Adipose tissue (tissue), 3 donors: Measurements from ENCODE around the gene SH2D6. TPM values are rescaled to one million over a fixed set of nuclear protein-coding genes. Genes with fewer than 3 reads are reported as not detected.

Experiments used
- H3K27ac ChIP-seq: one replicate; pipeline ENCODE4 v1.5.1; 2013; ENCODE audit warnings: low read depth, low read length
- WGBS, 3 donors: extraction: QIAGEN DNeasy Blood & Tissue Kit; methylation state at CpG; one replicate each; pipeline ENCODE4 v1.1.7; 2013; 5-methylcytosine and 5-hydroxymethylcytosine counted together
- polyA plus RNA-seq, 3 donors: library from polyadenylated mRNA; stranded (reverse); fragments of 200-250 nt; gene quantifications; one replicate each; pipeline ENCODE4 v1.2.3, GENCODE V29; 2013
- donor health status: healthy with polysubstance abuse.
- donor health status: Bipolar disorder and iron deficiency.
- donor health status: healthy.

Gene SH2D6
- polyA plus RNA-seq, 3 donors: 0.40 to 0.89 TPM; not detected in 1

DNA sequence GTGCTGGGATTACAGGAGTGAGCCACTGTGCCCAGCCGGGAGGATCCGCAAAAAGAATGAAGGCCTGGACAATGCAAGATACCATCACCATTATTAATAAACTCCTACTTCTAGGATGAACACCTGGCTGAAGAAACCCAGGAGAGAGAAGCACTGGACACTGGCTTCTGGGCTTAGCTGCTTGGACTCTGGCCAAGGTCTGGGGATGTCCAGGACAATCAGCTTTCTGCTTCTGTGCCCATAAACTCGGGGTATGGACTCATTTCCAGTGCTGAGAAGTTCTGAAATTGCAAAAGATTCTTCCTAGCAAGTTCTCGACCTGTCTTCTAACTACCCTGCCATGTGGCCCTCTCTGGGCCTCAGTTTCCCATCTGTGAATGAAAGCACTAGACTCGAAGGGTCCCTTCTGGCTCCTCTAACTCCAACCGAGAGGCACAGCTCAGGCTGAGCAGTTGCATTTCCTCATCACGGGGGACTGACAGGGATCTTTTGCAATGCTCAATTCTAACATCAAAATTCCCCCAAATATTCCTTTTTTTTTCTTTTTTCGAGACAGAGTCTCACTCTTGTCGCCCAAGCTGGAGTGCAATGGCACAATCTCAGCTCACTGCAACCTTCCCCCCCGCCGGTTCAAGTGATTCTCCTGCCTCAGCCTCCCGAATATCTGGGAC, 2.4 kb upstream of the SH2D6 start:
- WGBS, 3 donors: 66 to 85% (median 71%) methylated on average over 12 of the region's 12 CpGs
- no peak overlapping the region for H3K27ac ChIP-seq

GRCh38 chr2:85419009-85419675, 628 bp downstream of the SH2D6 start:
- no peak overlapping the region for H3K27ac ChIP-seq
- WGBS, 3 donors: 43 to 57% (median 56%) methylated on average over 17 of the region's 17 CpGs

GRCh38 chr2:85420536-85421259, 2.2 kb downstream of the SH2D6 start:
- no peak overlapping the region for H3K27ac ChIP-seq
- 4 to 19% (median 15%) methylated on average over 22 of the region's 22 CpGs for WGBS, 3 donors

GRCh38 chr2:85421260-85422071, 3.0 kb downstream of the SH2D6 start:
- 22 to 64% (median 63%) methylated on average over 13 of the region's 13 CpGs for WGBS, 3 donors
- H3K27ac ChIP-seq: no peak overlapping the region

GRCh38 chr2:85422072-85422457, 3.6 kb downstream of the SH2D6 start:
- WGBS, 3 donors: 60 to 88% (median 88%) methylated on average over 2 of the region's 2 CpGs
- no peak overlapping the region for H3K27ac ChIP-seq

- no peak overlapping the region for H3K27ac ChIP-seq
- WGBS, 3 donors: 68 to 83% (median 74%) methylated on average over 4 to 5 of the region's 5 CpGs
Observed at GRCh38 chr2:85423525-85423924, 5.0 kb downstream of the SH2D6 start.

- 53 to 93% (median 90%) methylated on average over 3 of the region's 3 CpGs for WGBS, 3 donors
- no peak overlapping the region for H3K27ac ChIP-seq
Observed at GRCh38 chr2:85425588-85425987, 7.1 kb downstream of the SH2D6 start.

DNA sequence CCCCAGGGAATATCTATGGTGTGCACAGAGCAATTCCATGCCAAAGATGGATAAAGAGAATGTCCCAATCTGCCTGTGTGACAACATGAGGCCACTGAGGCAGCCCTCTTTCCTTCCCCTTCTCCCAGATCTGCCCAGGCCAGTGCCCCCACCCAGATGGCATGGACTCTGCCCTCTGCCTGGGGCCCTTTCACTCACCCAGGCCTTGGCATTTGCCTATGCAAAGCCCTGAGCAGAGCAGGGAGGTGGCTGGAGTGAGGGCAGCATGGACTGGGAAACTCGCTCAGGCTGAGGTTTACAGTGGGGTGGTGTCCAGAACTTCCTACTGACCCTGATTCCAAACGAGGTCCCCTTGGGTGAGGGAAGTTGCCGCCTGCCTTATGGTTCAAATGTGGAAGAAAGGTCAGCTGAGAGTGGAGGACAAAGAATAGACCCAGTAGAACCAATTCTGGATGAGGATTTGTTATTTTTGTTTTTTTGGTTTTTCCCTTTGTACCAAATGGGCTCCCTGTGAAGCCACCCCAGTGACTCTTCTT, 8.9 kb downstream of the SH2D6 start:
- WGBS, 3 donors: 50 to 58% (median 50%) methylated on average over 3 of the region's 3 CpGs
- no peak overlapping the region for H3K27ac ChIP-seq

DNA sequence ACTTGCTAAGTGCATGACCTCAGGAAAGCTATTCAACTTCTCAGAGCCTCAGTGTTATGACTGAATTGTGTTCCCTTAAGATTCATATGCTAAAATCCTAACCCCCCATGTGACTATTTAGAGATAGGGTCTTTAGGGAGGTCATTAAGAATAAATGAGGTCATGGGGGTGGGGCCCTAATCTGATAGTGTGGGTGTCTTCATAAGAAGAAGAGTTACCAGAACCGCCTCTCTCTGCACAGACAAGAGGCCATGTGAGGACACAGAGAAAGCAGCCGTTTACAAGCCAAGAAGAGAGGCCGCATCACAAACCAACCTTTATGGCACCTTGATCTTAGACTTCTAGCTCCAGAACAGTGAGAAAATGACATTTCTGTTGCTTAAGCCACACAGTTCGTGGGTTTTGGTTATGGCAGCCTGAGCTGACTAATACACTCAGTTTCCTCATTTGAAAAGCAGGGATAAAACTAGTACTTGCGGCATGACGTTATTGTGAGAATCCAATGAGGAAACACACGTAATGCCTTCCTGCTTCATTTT, 9.9 kb downstream of the SH2D6 start:
- no peak overlapping the region for H3K27ac ChIP-seq
- WGBS, 3 donors: 61 to 85% (median 64%) methylated on average over 7 of the region's 7 CpGs

DNA sequence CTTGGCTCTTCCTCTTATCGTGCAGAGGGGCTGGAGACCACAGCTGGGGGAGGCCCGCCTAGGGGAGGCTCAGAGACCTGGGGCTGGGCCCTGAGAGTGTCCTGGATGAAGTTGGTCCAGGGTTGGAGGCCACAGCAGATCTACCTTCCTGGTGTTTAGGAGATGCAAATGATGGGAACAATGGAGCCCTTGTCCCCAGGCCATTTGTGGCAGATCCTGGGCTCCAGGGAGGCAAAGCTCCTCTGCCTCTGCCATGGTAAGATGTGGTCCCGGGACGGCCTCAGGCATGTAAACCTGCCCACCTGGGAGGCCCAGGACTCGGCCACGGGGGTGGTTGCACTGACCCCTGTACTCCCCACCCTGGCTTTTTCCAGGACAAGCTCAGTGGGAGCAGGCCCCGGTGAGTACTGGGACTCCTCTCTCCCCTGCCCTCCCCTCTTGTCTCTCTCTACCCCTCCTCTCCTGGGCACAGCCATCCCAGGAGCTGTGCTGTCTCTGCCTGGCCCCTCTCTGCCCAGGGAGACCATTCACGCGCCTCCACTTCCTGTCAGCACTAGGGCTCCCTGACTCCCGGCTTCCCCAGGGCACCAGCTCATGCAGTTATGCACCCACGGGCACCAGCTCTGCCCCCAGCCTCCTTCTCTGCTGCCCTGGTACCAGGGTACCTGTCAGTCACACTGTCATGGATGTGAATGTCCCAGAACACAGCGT, 10.9 kb downstream of the SH2D6 start:
- no peak overlapping the region for H3K27ac ChIP-seq
- 78 to 85% (median 78%) methylated on average over 12 of the region's 12 CpGs for WGBS, 3 donors

DNA sequence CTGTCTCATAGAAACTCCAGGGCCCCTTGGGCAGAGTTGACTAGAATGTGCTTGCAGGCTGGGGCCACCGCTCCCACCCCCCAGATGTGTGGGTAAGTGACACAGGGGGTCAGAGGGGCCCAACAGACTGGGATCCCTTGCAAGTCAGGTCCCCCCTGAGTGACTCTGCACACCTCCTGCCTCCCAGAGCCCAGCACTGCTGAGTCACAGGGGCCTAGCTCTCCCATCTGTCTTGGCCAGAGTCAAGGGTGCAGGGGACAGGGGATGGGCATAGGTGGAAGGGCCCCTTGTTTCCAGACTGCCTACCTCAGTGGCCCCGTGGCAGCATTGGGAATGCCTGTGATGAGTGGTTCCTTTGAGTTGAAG, 11.4 kb downstream of the SH2D6 start:
- no peak overlapping the region for H3K27ac ChIP-seq
- 85 to 95% (median 91%) methylated on average over 2 of the region's 2 CpGs for WGBS, 3 donors

- 68 to 77% (median 73%) methylated on average over 14 to 16 of the region's 16 CpGs for WGBS, 3 donors
- no peak overlapping the region for H3K27ac ChIP-seq
Observed at GRCh38 chr2:85430752-85431569, 12.4 kb downstream of the SH2D6 start.

DNA sequence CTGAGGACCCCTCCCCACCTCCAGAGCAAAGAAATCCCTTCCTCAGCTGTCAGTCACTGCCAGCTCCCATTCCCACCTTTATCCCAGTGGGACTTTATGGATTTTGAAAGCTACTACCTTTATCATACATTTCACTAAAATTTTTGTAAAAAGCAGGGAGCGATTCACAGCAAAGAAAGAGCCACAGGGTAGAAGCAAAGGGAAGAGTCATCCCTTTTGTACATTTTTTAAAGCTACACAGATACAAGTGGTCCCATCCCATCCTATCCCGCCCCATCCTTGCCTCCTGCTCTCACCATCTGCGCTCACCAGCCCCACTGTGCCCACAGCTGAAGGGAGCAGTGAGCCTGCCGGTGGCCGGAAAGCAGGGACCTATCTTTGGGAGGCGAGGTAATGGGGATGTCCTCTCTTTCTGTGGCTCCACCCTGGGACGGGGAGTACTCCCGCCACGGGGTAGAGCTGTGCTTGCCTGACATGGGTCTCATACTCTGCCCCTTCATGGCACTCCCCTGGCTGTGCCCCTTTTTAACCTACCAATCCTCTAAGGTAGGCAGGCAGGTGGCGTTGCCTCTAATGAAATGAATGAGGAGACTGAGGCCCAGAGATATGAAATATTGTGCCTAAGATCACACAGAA, 13.2 kb downstream of the SH2D6 start:
- H3K27ac ChIP-seq: no peak overlapping the region
- WGBS, 3 donors: 84 to 93% (median 85%) methylated on average over 10 of the region's 10 CpGs

- WGBS, 3 donors: 49 to 55% (median 49%) methylated on average over 6 of the region's 6 CpGs
- no peak overlapping the region for H3K27ac ChIP-seq
Observed at GRCh38 chr2:85433511-85434089, 15.1 kb downstream of the SH2D6 start.

- H3K27ac ChIP-seq: no peak overlapping the region
- WGBS, 3 donors: 57 to 83% (median 60%) methylated on average over 8 of the region's 8 CpGs
Observed at GRCh38 chr2:85434696-85435095, 16.2 kb downstream of the SH2D6 start.
